HG03095 (cell line): Measurements from ENCODE around the gene LATS2.

Source experiments
- ATAC-seq: cut with Tn5 transposase; IDR thresholded peaks from one replicate; pipeline ENCODE4 v1.9.1; 2021; ENCODE audit warnings: moderate library complexity; ENCODE audit not compliant: unreplicated experiment

LATS2 gene

DNA sequence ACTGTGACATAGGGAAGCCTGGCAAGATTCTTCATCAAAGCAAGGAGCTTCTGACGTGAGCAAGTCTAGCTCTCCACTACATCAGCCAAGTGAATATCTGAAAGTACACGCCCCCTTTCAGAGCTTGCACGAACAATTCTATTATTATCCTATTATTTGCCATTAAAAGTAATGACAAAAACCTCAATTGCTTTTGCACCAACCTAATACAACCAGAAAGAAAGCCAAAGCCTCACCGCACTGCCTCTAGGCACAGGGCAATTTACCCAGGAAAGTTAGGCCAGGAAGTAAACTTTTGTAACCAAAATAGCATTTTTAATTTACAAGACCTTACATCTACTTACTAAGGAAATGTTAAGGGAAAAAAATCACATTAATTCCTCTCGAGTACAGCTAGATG lies 41.2 kb downstream of the LATS2 start:
- no peak for ATAC-seq

DNA sequence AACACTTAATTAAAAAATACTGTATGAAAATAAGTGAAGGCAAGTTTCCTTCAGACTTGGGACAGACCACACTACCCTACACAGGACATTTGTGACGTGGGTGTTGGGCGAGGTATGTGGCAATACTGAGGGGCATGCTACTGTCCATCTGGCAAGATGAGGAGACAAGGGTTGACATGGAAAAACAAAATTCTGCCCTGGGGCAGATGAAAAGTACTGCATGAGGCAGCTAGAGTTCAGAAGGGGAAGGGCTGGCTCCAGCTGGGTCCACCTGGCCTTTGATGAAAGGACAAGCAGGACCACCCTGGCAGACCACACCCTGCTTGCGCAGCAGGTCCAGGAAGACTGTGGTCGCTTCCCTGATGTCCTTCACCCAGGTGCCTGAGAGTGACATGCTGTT lies 43.2 kb downstream of the LATS2 start:
- ATAC-seq, result no peak

DNA sequence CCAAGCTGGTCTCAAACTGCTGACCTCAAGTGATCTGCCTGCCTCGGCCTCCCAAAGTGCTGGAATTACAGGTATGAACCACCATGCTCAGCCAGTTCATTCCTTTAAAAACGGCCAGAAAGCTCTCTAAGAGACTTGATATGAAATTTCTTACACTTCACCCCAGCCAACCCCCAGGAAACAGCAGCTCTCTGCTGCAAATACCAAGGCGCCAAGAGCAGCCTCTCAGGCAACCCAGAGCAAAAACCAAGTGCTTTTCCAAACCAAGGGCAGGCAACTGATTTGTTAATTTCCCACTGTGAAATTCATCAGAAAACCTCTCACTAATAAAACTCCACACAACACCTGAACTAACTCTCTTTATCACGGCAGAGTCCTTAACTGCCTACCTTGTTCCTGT lies 44.9 kb downstream of the LATS2 start:
- ATAC-seq, result no peak

DNA sequence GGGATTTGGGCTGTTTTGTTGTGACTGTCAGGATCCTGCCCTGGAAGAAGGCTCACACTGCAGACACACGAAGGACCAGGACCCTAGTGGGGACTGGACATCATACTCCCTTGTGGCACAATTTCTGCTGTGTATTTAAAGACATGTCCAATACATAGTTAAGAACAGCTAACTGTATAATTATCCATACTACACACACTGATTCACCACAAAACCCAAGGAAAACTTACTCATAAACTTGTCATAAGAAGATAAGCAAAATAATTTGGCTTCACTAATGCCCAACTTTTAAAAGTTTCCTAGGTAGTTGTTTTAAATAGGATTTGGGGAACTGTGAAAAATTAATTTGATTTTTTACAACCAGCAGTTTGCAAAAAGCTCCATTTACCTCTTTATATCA lies 46.1 kb downstream of the LATS2 start:
- no peak for ATAC-seq

DNA sequence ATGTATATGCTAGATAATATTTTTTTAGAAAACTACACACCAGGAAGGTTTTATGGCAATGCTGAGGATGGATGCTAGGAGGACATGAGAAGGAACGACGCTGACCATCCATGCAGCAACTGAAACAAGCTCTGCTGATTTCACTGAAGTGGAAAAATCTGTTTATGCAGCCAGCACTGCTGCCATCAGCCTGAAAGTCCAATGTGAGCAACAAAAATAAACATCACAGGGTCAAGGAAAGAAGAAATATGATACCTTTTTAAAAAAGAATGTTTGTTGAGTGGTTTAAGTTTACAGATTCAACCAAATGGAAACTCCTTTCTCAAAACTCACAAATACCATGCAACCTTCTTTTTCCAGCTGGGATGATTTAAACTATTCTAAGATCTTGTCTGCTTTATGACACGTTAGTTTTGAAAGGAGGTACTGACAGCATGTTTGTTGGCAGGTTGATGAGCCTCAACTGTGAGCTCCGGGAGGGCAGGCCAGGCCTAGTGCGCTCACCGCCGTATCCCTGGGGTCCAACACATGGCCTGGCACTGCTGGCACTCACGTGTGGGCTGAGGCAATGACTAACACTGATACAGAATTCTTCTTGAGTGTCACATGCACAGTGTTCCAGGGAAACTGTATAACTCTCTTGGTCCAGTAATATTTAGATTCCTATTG lies 46.8 kb downstream of the LATS2 start:
- no peak for ATAC-seq

DNA sequence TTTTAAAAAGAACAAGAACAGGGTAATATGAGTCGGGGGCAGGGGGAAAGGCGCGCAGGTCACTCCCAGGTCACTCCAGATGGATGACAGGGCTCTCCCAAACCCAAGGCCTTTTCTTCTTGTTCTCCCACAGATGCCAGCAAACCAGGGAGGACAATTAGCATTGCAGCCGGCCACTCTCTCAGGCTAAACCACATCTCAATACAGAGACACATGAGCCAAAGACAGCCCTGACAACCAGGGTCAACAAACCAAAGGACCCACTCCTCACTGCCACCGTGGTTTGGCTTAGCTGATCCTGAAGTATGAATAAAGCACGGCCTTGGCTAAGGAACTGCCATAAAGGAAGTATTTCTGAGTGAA lies 47.3 kb downstream of the LATS2 start:
- no peak for ATAC-seq

DNA sequence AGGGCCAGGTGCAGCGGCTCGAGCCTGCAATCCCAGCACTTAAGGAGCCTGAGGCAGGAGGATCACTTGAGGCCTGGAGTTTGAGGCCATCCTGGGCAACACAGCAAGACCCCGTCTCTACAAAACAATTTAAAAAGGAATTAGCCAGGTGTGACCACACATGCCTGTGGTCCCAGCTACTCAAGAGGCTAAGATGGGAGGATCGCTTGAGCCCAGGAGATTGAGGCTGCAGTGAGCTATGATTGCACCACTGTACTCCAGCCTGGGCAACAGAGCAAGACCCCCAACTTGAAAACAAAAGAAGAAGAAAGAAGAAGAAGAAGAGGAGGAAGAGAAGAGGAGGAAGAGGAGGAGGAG lies 47.7 kb downstream of the LATS2 start:
- no peak for ATAC-seq

DNA sequence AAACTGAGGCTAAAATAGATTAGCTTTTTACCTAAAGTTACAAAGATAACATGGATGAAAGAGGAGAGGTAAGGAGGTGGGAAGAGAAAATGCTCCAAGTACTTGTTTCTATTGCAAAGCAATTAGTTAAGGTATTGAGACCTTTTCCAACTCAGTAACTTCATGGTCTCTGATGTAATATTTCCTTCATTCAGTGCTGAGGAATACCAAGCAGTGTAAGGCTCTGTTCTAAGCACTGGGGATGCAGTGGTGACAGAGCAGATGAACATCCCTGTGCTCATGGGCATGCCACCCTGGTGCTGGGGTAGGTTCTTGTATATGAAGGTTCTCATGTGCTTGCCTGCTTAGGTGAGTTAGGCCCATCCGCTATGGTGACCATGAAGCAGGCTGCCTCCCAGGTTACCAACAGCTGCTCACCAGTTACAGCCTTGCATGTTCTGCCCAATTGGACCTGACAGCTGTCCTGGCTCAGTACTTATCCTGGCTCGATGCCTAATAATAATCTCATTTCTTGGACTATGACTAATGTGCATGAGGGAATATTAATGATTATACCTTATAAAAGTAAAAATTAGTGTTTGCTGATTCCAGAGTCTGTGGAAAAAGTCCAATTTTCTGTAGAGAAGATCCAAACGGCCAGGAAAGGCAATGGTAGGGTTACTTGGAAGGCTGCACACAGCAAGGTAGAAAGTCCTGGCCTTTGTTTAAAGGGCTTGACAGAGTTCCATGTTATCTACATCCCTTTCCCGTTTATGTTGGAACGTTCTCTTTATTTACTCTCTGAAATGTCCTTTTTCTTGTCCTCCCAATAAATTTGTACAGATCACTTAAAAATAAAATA lies 48.3 kb downstream of the LATS2 start:
- ATAC-seq, result no peak

DNA sequence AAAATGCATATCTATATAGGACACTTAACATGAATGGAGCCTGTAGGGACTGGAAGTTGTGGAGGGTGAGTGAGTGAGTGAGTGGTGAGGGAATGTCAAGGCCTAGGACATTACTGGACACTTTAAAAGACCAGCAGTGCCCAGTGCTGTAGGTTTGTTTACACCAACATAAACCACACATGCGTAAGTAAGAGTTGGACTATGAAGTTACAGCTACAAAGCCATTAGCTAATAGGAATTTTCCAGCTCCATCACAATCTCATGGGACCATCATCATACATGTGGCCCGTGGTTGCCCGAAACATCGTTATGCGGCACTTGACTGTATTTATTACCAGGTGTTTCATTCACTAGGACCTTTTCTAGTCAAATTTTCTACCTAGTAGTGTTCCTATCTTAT lies 49.2 kb downstream of the LATS2 start:
- no peak for ATAC-seq

DNA sequence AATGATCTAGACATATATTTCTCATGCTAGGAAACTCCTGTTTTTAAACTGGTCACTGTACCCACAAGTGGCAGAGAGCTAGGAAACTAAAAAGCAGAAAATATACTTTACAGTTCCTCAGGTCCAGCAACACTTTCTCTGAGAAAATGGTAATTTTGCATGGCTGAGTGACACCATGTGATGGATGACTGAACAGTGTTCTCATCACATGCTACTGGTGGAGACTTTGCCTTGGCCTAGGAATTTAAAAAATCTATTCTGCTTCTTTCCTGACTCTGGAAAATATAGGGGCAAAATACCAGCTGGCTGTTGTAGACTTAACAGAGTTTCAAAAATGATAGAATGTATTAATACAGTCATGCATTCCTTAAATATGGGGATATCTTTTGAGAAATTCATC lies 50.0 kb downstream of the LATS2 start:
- no peak for ATAC-seq

DNA sequence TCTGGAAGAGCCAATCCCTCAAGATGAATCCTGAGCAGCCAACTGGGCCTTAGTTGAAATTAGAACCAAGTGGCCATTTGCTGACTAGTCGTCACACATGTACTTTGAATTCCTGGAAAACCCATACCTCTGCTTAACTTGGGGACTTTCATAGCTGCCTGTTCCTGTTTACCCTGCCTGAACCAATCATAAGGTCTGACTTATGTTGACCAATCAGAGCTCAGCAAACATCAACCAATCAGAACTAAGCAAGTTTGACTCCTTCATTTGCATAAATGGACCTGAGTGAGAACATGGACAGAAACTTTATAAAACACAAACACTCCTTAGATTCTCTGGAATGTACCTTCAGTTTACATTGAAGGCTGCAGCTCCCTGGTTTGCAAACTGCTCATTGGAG lies 50.8 kb downstream of the LATS2 start:
- no peak for ATAC-seq

DNA sequence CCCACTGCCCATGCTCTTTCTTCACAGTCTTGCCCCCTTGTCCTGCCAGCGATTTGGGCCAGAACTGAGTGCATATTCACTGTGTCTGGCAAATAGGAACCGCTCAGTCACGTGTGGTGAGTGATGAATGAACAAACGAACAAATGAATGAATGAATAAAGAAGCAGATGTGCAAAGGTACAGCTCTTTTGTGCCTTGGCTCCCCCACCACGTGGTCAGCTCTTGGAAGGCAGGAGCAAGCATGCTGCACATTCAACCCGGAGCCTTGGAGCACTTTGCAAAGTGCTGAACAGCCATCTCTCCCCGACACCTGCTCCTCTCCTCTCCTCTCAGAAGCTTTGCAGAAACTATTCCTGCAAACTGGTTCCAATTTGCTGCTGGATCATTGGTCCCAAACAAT lies 52.4 kb downstream of the LATS2 start:
- ATAC-seq, result no peak

DNA sequence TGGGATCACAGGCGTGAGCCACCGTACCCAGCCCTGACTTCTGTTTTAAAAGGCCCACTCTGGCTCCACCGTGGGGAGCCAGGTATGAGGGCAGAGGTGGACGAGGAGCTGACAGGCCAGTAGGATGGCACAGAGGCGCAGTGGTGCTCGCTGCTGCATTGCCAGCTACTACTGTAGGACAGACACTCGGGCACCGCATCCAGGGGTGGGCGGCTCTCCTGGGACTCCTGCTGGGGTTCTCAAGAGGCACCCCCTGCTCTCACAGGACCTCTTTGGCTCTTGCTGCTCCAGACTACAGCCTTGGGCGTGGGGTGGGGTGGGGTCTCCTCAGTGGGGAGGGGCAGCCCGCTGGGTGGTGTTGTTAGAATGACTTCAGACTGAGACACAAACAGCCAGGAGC lies 53.4 kb downstream of the LATS2 start:
- no peak for ATAC-seq

DNA sequence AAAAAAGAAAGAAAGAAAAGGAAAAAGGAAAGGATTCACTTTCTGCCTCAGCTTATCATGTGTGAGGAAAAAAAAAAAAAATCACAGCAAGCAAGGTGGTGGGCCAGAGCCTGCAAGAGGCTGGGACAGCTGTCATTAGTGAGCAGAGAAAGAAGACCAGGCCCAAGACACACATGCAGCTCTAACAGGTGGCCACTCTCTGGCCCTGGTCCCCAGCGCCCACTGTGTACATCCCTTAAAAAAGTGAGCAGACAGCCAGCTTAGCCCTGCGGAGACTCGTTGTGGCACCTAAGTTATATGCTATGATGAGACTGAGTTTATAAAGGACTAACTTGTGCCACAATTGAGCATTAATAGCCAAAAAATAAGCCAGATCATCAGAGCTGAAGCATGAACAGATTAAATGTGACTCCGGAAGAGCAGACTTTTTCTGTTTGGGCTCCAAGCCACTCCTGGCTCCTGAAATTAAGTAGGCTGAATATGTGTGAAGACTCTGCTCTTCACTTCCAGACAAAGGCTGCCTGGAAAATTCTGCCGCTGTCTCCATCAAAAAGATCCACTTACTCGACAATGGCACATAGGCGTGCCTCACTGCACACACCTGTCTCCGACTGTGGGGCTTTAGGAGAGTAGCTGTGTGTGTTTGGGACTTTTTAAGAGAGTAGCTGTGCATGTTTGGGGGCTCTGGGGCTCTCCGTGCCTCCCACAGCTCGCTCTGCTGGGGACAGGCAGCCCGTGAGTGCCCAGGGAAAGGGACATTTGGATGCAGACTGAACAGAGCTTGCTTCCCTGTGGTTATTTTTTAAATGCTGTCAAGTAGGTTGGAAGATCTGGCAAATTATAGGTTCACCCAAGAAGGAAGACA lies 55.0 kb downstream of the LATS2 start:
- ATAC-seq, result no peak

DNA sequence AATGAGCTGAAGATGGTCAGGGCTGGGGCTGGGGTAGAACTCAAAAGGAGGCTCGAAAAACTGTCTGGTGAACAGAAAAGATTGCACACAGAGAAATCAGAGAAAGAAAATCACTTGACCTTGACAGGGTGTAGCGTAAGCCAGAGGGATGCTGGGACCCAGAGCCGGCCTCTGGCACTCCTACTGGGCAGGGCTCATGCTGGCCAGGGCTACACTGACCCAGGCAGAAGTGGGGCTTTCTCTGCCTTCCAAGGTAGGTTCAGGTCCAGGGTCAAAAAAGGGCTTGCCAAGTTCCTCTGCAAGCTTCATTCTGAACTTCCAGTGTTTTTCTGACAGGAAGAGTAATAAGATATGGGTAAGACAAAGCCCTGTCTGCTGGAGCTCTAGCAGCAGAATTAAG lies 56.2 kb downstream of the LATS2 start:
- no peak for ATAC-seq

DNA sequence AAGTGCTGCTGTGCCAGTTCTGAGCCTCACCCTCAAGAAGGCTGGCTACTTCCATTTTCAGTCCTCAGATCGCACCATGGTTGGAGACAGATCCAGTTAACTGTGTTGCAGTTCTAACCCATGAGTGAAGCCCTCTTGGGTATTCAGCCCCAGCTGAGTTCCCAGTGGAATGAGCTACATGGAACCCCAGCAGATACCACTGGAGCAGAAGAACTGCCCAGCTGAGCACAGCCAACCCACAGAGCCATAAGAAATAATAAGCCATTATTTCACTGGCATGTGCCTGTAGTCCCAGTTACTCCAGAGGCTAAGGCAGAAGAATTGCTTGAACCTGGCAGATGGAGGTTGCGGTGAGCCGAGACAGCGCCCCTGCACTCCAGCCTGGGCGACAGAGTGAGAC lies 59.9 kb downstream of the LATS2 start:
- ATAC-seq, result no peak

DNA sequence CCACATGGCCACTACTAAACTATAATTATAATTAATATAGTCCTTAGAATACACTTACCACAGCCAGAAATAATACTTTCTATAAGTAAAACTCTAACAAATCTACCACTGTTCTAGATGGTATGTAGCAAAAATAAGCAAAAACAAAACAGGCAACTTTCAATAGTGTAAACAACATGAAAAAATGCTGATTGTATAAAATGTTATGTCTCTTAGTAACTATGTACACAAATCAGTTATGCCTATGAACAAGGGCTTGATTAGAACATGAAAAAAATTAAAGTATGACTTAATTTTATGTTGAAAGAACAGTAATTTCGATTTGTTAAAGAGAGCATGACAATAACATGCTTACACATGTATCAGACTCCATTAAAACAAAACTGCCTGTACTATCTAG lies 60.7 kb downstream of the LATS2 start:
- ATAC-seq, result no peak

DNA sequence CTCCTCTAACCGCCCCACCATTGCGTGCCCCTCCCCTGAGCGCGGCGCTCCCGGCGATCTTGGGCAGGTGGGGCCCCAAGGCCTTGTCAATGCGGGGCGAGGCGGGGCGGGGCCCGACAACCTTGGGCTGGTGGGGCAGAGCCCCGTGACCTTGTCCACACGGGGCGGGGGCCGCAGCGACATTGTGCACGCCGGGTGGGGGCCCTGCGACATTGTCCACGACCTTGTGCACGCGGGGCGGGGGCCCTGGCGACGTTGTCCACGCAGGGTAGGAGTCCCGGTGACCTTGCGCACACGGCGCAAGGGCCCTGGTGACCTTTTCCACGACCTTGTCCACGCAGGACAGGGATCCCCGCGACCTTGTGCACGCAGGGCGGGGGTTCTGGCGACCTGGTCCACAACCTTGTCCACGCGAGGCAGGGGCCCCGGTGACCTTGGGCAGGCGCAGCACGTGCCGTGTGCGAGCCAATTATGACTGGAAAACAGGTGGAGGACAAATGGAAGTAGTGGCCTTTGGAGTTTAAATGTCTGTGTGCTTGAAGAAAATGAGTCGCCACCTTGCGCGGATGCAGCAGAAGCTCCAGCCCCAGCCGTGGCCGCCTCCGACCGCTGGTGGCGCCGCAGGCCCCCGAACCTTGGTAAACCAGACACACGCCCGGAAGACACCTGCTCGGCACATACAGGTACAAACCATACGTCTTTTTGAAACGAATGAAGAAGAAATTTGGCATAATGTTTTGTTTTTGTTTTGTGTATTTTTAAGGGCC lies 62.6 kb downstream of the LATS2 start:
- ATAC-seq, result no peak

DNA sequence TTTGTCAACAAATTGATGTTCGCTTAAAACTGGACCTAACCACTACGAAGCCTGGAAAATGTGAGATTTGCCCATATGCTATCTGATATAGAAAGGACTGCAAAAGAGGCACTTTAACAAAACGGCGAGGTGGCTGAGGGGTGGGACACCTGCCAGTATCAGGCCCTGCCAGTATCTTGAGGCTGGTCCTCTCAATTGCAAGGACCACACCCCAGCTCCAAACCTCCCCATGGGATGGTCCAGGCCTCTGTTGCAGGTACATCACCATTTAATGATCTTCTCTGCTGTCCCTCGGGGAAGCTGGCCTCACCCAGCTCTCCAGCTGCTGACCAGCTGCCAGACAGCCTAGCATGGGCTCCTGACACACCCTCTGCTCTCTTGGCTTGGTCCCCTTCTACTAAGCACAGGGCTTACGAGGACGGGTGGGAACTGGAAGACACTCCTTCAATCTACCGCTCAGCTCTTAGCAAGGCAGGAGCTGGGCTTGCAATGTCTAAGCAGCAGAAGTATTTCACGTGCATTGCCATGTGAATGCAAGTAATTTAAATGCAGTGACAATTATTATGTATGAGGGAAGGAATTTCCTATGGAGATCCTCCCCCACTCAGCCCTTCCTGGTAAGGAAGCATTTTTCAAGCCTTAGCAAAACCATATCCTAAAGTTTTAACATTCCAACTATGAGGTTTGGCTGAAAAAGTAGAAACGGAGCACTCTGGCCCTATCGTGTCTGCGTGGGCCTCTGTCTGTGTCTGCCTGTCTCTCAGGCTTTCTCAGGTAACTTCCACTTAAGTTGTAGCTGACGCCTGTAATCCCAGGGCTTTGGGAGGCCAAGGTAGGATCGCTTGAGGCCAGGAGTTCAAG lies 63.9 kb downstream of the LATS2 start:
- no peak for ATAC-seq

DNA sequence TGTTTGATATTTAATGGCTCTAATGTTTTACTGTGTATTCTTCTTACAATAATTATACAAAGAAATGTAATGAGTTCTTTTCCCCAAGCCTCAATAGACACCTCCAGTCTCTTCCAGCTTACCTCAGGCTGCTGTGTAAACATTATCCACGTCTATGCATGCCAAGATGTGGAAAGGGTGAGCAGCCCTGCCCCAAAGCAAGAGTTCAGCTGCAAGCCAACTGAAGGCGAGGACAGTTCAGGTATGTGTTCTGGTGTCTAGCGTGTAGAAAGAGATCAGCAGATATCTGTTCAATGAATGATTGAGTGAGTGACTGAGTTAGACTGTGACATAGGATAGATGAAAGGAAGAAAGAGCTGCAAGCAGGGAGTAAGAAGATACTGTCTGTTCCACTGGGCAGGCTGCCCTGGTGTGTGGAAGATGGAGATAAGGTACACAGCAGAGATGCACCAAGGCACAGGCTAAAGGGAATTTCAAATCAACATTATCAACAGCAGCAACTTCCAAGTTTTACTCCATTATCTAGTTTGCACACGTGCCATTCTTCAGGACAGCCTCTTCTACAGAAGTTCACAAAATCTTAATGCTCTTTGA lies 66.0 kb downstream of the LATS2 start:
- ATAC-seq, result no peak
